HG03571 (cell line): Measurements from ENCODE around the gene NTNG2.

ENCODE experiments used
- ATAC-seq: cut with Tn5 transposase; IDR thresholded peaks from one replicate; pipeline ENCODE4 v1.9.1; 2021; ENCODE audit not compliant: unreplicated experiment

The NTNG2 gene

DNA sequence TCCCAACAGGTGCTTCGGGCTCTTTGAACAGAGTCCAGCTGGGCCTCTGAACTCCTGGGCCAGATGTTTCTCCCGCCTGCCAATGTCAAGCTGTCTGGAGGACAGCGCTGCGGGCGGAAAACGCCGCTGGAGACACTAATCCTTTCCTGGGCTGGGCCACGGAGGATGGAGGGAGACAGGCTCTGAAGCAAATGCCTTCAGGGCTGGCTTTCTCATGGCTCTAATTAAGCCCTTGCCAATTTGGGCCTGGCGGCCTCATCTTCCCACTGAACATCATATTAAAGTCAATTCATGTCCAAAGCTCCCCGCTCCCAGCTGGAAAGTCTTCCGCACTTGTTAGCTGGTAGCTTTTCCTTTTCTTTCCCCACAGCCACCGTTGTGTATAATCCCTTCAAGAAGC, 72.7 kb downstream of the NTNG2 start:
- ATAC-seq: no peak

DNA sequence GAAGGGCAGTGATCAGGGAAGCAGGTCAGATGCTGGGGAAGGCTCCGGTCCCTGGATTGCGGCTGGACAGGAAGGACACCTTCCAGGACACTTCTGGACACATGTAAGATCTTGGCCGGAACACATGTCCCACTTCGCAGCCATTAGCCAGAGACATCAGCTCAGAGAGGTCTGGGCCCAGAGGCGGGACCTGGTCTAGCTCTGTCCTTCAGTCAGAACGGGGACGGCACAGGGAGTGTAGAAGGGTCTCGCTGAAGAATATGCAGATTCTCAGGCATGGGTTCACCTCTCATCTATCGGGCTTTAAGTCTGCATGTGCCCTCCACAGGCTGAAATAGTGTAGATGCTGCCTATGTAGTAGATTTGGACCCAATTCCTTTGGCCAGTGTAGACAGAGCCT, 73.3 kb downstream of the NTNG2 start:
- ATAC-seq: no peak

DNA sequence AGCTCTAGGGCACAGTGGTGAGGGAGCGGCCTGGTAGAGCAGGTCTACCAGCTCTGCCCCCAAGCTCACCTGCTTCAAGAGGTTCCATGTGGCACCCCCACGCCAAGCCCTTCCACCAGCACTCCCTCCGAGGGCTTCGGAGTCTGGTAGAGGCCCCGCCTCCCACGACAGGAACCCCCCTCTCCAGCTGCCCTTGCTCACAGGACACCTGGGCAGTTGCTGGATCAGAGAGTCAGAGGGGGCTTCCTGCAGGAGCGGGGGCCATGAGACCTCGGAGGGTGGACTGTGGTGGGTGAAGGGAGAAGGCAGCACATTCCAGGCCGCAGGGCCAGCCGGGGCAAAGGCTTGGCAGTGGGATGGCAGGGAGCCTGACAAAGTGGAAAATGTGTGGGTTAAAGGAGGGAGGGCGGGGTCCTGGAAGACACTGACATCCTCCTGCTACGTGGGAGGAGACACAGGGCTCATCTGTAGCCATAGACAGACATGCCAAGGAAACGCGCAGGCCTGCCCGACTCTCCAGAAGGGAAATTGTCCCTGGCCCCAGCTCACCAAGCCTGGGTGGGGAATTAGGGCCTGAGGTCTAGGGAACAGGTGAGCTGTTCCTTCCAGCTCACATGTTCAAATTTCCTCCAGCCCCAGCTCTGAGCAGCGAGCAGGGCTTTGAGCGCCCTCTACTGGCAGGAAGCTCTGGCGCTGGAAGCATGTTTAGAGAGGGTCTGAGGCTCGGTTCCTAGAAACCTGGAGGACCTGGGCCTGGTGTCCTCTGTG, 74.2 kb downstream of the NTNG2 start:
- ATAC-seq: no peak

GRCh38 chr9:132236662-132237311, 74.9 kb downstream of the NTNG2 start:
- ATAC-seq: no peak

DNA sequence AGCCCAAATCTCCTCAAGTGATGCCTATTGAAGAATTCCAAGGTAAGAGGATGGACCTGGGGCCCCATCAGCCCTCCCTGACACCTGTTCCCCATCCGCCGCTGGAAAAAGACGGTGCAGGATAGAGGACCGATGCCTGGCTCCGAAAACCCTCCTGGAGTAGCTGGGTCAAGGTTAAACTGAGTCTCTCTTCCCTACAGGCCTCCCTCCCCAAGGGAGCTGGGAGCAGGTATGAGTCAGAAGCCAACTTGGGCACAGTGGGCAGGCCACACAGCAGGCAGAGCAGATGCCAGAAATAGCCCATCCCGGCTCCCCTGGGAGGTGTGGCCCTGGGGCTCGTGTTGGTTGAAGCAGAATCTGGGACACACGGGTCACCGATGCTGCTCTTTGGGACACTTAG, 75.6 kb downstream of the NTNG2 start:
- no peak for ATAC-seq

DNA sequence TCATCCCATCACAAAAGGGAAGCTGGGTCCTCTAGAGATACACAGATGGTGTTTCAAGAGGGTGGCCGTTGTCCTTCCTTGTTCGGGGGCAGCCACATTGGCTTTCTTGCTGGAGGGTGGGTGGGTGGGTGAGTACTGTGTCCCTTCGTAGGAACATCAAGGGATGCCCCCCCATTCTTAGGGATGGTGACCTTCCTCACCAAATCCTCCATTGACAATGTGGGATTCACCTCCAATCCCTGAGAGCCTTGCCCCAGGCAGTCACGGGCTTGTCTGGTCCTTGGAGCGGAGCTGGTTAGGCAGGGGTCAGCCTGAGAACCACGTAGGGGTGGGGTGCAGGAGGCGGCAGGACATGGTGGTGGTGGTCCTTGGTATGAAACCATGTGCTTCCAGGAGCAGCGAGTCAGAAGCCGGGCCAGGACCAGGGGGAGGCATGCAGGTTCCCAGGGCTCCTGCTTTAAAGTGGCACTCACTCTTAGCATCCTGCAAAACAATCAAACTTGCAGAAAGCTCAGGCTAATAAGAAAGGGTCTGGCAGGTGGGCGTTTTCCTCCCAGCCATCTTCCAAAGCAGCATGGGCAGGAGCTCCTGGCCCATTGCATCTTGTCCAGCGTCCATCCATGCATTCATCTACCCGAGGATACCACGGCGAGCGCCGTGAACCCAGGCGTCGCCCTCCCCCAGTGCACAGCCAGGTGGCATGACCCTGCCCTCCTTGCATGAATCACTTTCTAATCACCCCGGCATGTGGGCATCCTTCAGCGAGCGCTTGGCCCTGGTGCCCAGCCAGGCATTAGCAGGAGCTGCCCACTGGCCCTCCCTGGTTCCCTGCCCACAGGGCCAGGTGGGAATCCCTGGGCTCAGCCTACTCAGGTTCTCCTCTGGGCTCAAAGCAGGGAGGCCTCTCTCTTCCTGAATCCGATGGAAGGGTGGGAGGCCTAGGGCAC, 76.4 kb downstream of the NTNG2 start:
- ATAC-seq: no peak

- no peak for ATAC-seq
Measured at GRCh38 chr9:132238992-132239391, 77.1 kb downstream of the NTNG2 start.

GRCh38 chr9:132239518-132239917, 77.7 kb downstream of the NTNG2 start:
- ATAC-seq: no peak

- no peak for ATAC-seq
Measured at GRCh38 chr9:132239999-132240840, 78.4 kb downstream of the NTNG2 start.

GRCh38 chr9:132240841-132241482, 79.1 kb downstream of the NTNG2 start:
- peak; percentile 66 for ATAC-seq

GRCh38 chr9:132241483-132241839, 79.6 kb downstream of the NTNG2 start:
- ATAC-seq: peak; percentile 5

DNA sequence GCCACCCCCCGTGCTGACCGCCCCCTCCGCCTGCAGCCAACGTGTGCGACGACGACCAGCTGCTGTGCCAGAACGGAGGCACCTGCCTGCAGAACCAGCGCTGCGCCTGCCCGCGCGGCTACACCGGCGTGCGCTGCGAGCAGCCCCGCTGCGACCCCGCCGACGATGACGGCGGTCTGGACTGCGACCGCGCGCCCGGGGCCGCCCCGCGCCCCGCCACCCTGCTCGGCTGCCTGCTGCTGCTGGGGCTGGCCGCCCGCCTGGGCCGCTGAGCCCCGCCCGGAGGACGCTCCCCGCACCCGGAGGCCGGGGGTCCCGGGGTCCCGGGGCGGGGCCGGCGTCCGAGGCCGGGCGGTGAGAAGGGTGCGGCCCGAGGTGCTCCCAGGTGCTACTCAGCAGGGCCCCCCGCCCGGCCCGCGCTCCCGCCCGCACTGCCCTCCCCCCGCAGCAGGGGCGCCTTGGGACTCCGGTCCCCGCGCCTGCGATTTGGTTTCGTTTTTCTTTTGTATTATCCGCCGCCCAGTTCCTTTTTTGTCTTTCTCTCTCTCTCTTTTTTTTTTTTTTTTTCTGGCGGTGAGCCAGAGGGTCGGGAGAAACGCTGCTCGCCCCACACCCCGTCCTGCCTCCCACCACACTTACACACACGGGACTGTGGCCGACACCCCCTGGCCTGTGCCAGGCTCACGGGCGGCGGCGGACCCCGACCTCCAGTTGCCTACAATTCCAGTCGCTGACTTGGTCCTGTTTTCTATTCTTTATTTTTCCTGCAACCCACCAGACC, 80.2 kb downstream of the NTNG2 start:
- no peak for ATAC-seq

GRCh38 chr9:132242621-132243155, 80.8 kb downstream of the NTNG2 start:
- ATAC-seq: no peak

DNA sequence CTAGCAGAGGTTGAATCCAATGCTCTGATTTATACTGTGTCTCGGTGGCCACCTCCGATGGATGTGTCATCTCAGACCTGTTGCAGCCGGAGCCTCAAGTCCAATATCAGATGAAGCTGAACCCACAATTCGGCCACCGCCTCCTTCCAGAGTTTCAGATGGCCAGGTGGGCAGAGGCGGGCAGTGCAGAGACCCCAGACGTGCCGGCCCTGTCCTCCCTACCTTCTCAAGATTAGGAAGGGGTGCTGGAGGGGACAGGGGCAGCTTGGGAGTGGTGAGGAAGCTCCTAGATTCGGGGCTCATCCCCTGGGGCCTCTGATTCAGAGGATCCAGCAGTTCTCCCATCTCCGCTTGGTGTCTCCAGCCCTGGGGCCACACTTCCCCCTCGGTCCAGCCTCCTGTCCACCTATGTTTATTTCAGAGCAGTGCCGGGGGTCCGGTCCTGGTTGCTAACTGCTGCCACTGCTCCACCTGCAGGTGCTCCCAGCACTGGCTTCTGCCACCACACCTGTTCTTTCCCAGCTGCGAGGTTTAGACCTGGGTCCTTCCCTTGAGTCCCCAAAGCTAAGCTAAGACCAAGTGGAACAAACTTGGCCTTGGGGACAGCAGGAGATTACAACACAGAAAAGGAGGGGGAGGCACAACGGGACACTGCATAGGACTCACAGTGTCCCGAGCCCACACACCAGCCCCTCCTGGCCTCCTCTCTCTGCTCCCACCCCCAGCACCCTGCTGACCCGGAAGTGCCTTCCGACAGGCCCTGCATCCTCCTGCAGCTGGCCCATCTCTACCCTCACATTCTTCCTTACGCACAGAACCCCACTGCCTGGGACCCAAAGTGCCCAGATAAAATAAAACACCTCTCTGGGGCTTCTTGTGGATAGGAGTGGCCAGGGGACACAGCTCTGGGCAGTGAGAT, 81.6 kb downstream of the NTNG2 start:
- ATAC-seq: no peak

DNA sequence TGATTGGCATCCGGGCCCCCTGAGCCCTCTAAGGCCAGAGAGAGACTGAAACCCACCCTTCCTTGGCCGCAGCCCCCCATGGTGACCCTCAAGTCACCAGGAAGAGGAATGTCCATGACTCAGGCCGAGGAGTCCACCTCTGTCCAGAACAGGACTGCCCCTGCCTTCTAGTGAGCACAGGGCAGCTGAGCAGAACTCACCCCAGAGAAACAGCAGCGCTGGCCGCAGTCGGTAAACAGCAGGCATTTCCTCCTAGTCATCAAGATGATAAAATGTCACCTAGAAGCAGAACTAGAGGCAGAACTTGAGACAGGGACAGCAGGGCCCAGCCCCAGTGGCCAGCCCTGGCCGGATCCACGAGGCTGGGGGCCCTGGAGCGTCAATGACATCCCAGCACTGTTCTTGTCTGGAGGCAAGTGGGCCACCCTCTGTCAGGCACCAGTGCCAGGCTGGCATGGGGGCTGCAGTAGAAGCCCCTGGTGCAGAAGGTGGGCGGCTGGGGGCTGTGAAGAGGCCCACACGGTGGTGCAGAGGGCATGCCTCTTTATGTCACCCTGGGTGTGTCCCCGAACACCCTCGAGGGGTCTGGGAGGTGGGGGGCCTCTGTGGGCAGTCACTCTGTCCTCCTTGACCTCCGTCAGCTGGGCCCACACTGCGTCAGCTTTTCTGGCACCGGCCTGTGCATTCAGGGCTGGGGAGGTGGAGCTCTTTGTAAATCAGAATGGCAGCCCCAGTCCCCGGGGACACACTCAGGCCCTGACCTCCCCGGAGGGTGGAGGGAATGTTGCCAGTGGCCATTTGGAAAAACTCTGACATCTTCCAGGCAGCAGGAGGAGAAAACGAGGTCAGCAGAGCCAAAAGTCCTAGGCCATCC, 83.0 kb downstream of the NTNG2 start:
- ATAC-seq: no peak

DNA sequence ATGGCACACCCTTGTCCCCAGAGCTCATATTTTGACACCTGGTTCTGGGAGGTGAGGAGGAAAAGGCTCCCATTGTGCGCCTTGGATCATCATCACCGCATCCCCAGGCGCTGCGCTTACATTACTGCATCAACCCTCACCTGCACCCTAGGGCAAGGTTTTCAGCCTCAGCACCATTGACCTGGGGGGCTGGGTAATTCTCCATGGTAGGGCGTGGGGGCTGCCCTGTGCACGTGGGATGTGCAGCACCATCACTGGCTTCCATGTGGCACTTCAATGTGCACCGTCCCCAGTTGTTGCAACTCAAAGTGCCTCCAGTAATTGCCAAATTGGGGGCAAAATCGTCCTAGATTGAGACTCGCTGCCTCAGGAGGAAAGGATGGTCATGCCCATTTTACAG, 83.6 kb downstream of the NTNG2 start:
- no peak for ATAC-seq

DNA sequence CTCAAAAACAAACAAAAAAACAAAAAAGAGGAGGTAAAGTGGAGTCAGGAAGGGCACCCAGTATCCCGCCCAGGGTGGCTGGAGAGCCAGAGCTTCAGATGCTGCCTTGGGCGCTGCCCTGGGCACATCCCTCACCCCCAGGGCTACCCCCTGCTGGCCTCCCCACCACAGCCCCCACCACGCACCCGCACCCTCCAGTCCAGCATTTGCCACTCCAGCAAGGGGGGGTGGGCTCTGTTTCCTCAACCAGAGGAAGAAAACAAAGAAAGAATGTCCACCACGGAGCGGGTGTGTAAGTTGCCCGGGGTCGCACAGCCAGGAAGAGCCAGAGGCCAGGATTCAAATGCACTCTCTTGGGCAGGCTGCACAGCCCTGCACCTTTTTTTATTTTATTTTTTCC, 86.1 kb downstream of the NTNG2 start:
- no peak for ATAC-seq
